SK-N-MC (cell line): Measurements from ENCODE around the gene UNK.

Source experiments
- DNase-seq: peaks from one replicate; pipeline ENCODE4 v3.0.0-alpha.2; 2011; ENCODE audit warnings: low read depth, low spot score
- H3K27ac ChIP-seq: fragments of 200-600 bp; sonication (generic); 2 replicates; pipeline ENCODE4 v1.5.1; 2016; ENCODE audit warnings: mixed run types
- H3K36me3 ChIP-seq: fragments of 200-600 bp; sonication (generic); 2 replicates; pipeline ENCODE4 v1.6.1; 2017; ENCODE audit warnings: antibody characterized with exemption, low read length, mixed read lengths; ENCODE audit not compliant: insufficient read depth
- H3K4me3 ChIP-seq: fragments of 200-600 bp; sonication (generic); 2 replicates; pipeline ENCODE4 v1.5.1; 2016
- H3K9ac ChIP-seq: fragments of 200-600 bp; sonication (generic); 2 replicates; pipeline ENCODE4 v1.8.0; 2017; ENCODE audit warnings: mixed run types, mixed read lengths; ENCODE audit not compliant: insufficient read length
- H3K9me3 ChIP-seq: fragments of 200-600 bp; sonication (generic); 2 replicates; pipeline ENCODE4 v1.6.1; 2017; ENCODE audit warnings: low read depth, mild to moderate bottlenecking, antibody characterized with exemption, low read length, moderate library complexity, mixed read lengths
- EZH2 ChIP-seq: fragments of 200-600 bp; sonication (generic); IDR thresholded peaks from one replicate; pipeline ENCODE4 v1.6.1; 2017; ENCODE audit warnings: antibody characterized with exemption
- FOXP2 ChIP-seq: optimal IDR thresholded peaks from 2 replicates; pipeline ENCODE3; 2011; ENCODE audit warnings: mild to moderate bottlenecking, moderate library complexity; ENCODE audit not compliant: insufficient read depth; ENCODE audit errors: extremely low read length, control extremely low read depth
- POLR2AphosphoS5 ChIP-seq: IDR thresholded peaks from 2 replicates; pipeline ENCODE4 v1.6.1; 2012; ENCODE audit warnings: mild to moderate bottlenecking, low read depth, low read length, borderline replicate concordance

UNK gene

GRCh38 chr17:75813081-75814020 is 28.7 kb downstream of the UNK start:
- H3K27ac ChIP-seq, result no peak overlapping the region
- H3K36me3 ChIP-seq, result peaks cover 59% of the 10 kb centered on the region; the same call in 1 of the 2 replicates
- no peak overlapping the region for H3K4me3 ChIP-seq
- H3K9me3 ChIP-seq, result no peaks in the 10 kb centered on the region
- no peak for TF ChIP-seq FOXP2
- no peak for TF ChIP-seq POLR2AphosphoS5
- TF ChIP-seq EZH2, result no peak
- no peak overlapping the region for H3K9ac ChIP-seq
- no peak for DNase-seq

- no peak for DNase-seq
- Histone ChIP-seq H3K27ac (no peak overlapping the region), H3K9ac (no peak overlapping the region), H3K4me3 (no peak overlapping the region), H3K9me3 (no peaks in the 10 kb centered on the region), H3K36me3 (peaks cover 65% of the 10 kb centered on the region; the same call in 1 of the 2 replicates)
- TF ChIP-seq EZH2, result no peak
- TF ChIP-seq FOXP2, result no peak
- no peak for TF ChIP-seq POLR2AphosphoS5
Measured at GRCh38 chr17:75814021-75814395, 29.4 kb downstream of the UNK start.

- no peak overlapping the region for H3K9ac ChIP-seq
- DNase-seq, result no peak
- TF ChIP-seq POLR2AphosphoS5, result no peak
- TF ChIP-seq EZH2, result no peak
- no peak for TF ChIP-seq FOXP2
- peak overlapping the region; percentile 36; the same call in 1 of the 2 replicates for H3K27ac ChIP-seq
- peaks cover 67% of the 10 kb centered on the region; the same call in 1 of the 2 replicates for H3K36me3 ChIP-seq
- H3K4me3 ChIP-seq, result no peak overlapping the region
- no peaks in the 10 kb centered on the region for H3K9me3 ChIP-seq
Measured at GRCh38 chr17:75814900-75815373, 30.3 kb downstream of the UNK start.

GRCh38 chr17:75815399-75815798 is 30.8 kb downstream of the UNK start:
- Histone ChIP-seq H3K9me3 (no peaks in the 10 kb centered on the region), H3K9ac (no peak overlapping the region), H3K36me3 (peaks cover 68% of the 10 kb centered on the region; the same call in 1 of the 2 replicates), H3K27ac (peak overlapping the region; percentile 36; the same call in 1 of the 2 replicates), H3K4me3 (no peak overlapping the region)
- no peak for TF ChIP-seq FOXP2
- no peak for TF ChIP-seq POLR2AphosphoS5
- no peak for TF ChIP-seq EZH2
- DNase-seq, result no peak

GRCh38 chr17:75816693-75817092 is 32.1 kb downstream of the UNK start:
- Histone ChIP-seq H3K9me3 (no peaks in the 10 kb centered on the region), H3K9ac (no peak overlapping the region), H3K36me3 (peaks cover 80% of the 10 kb centered on the region; the same call in 1 of the 2 replicates), H3K27ac (no peak overlapping the region), H3K4me3 (no peak overlapping the region)
- no peak for DNase-seq
- TF ChIP-seq EZH2 (no peak), FOXP2 (no peak), POLR2AphosphoS5 (no peak)

GRCh38 chr17:75817571-75817970 is 33.0 kb downstream of the UNK start:
- H3K4me3 ChIP-seq, result no peak overlapping the region
- no peak overlapping the region for H3K27ac ChIP-seq
- peaks cover 81% of the 10 kb centered on the region; the same call in 1 of the 2 replicates for H3K36me3 ChIP-seq
- no peak for DNase-seq
- no peaks in the 10 kb centered on the region for H3K9me3 ChIP-seq
- no peak for TF ChIP-seq POLR2AphosphoS5
- no peak for TF ChIP-seq FOXP2
- TF ChIP-seq EZH2, result no peak
- H3K9ac ChIP-seq, result no peak overlapping the region

GRCh38 chr17:75818326-75818885 is 33.8 kb downstream of the UNK start:
- no peak for DNase-seq
- Histone ChIP-seq H3K9ac (no peak overlapping the region), H3K36me3 (peaks cover 82% of the 10 kb centered on the region; the same call in 1 of the 2 replicates), H3K9me3 (no peaks in the 10 kb centered on the region), H3K27ac (no peak overlapping the region), H3K4me3 (no peak overlapping the region)
- TF ChIP-seq EZH2, result no peak
- no peak for TF ChIP-seq POLR2AphosphoS5
- no peak for TF ChIP-seq FOXP2

GRCh38 chr17:75819116-75819515 is 34.5 kb downstream of the UNK start:
- TF ChIP-seq FOXP2, result no peak
- no peak for TF ChIP-seq EZH2
- TF ChIP-seq POLR2AphosphoS5, result no peak
- Histone ChIP-seq H3K4me3 (no peak overlapping the region), H3K9ac (no peak overlapping the region), H3K27ac (no peak overlapping the region), H3K36me3 (peaks cover 81% of the 10 kb centered on the region; the same call in 1 of the 2 replicates), H3K9me3 (no peaks in the 10 kb centered on the region)
- no peak for DNase-seq
